ENCODE results near the gene IFITM2.
"Not testable (repeated sequence)": the region's sequence is repeated elsewhere in the genome, so short reads cannot be mapped to it uniquely, and the experiment has no call there.

Gene IFITM2

GRCh38 chr11:350033-350722, 42.6 kb downstream of the IFITM2 start:
- not testable (repeated sequence) for DNase-seq

- no peak for DNase-seq
These were observed 43.2 kb downstream of the IFITM2 start for GRCh38 chr11:350723-351255.

GRCh38 chr11:351411-351810, 43.8 kb downstream of the IFITM2 start:
- no peak for DNase-seq

GRCh38 chr11:352456-353031, 44.9 kb downstream of the IFITM2 start:
- no peak for DNase-seq

- DNase-seq, result no peak
These were observed 45.7 kb downstream of the IFITM2 start for GRCh38 chr11:353179-353873.

GRCh38 chr11:355581-356458, 48.2 kb downstream of the IFITM2 start:
- DNase-seq, result peak; percentile 88

- DNase-seq, result no peak
These were observed 49.0 kb downstream of the IFITM2 start for GRCh38 chr11:356610-357009.

- DNase-seq, result no peak
These were observed 50.0 kb downstream of the IFITM2 start for GRCh38 chr11:357582-357981.

- DNase-seq, result no peak
These were observed 50.6 kb downstream of the IFITM2 start for GRCh38 chr11:358129-358800.
